IPS-20b (cell line): ENCODE data around the gene LRRC37A2.
"Not testable (repeated sequence)": the region's sequence is repeated elsewhere in the genome, so short reads cannot be mapped to it uniquely, and the experiment has no call there.

Experiments used
- H3K27ac ChIP-seq: one replicate; pipeline ENCODE4 v1.5.1; 2013; ENCODE audit warnings: low read length
- H3K27me3 ChIP-seq: 2 replicates; pipeline ENCODE4 v1.6.1; 2013; ENCODE audit warnings: mild to moderate bottlenecking, low read length, inconsistent platforms; ENCODE audit not compliant: insufficient read depth
- H3K36me3 ChIP-seq: 2 replicates; pipeline ENCODE4 v1.6.1; 2013; ENCODE audit warnings: low read depth, mild to moderate bottlenecking, inconsistent platforms, low read length, moderate library complexity; ENCODE audit not compliant: insufficient read depth
- H3K4me1 ChIP-seq: 2 replicates; pipeline ENCODE4 v1.6.1; 2013; ENCODE audit warnings: mild to moderate bottlenecking, control low read depth, inconsistent platforms, low read length, moderate library complexity; ENCODE audit not compliant: insufficient read depth
- H3K4me3 ChIP-seq: 2 replicates; pipeline ENCODE4 v1.5.1; 2013; ENCODE audit warnings: mild to moderate bottlenecking, low read length, inconsistent platforms
- H3K9ac ChIP-seq: 2 replicates; pipeline ENCODE4 v1.6.1; 2013; ENCODE audit warnings: low read depth, mild to moderate bottlenecking, inconsistent platforms, low read length, moderate library complexity
- H3K9me3 ChIP-seq: 2 replicates; pipeline ENCODE4 v1.6.1; 2013; ENCODE audit warnings: mild to moderate bottlenecking, low read depth, low read length, inconsistent platforms; ENCODE audit not compliant: insufficient read depth

LRRC37A2 gene

GRCh38 chr17:46566284-46566683, 54.0 kb downstream of the LRRC37A2 start:
- H3K36me3 ChIP-seq, H3K4me3 ChIP-seq, H3K9me3 ChIP-seq, H3K27me3 ChIP-seq, H3K4me1 ChIP-seq, H3K27ac ChIP-seq, H3K9ac ChIP-seq: not testable (repeated sequence)

GRCh38 chr17:46566980-46567379, 54.7 kb downstream of the LRRC37A2 start:
- not testable (repeated sequence) for H3K4me3 ChIP-seq, H3K27ac ChIP-seq, H3K9me3 ChIP-seq, H3K9ac ChIP-seq, H3K4me1 ChIP-seq, H3K27me3 ChIP-seq, H3K36me3 ChIP-seq

- not testable (repeated sequence) for H3K9me3 ChIP-seq, H3K9ac ChIP-seq, H3K27me3 ChIP-seq, H3K4me3 ChIP-seq, H3K36me3 ChIP-seq, H3K27ac ChIP-seq, H3K4me1 ChIP-seq
These were observed 59.5 kb downstream of the LRRC37A2 start for GRCh38 chr17:46571796-46572195.

- not testable (repeated sequence) for H3K36me3 ChIP-seq, H3K9ac ChIP-seq, H3K9me3 ChIP-seq, H3K27me3 ChIP-seq, H3K4me1 ChIP-seq, H3K4me3 ChIP-seq, H3K27ac ChIP-seq
These were observed 67.1 kb downstream of the LRRC37A2 start, which contains the start of gene ARL17A for GRCh38 chr17:46579083-46580075. Gene ARL17A, minus strand, starts transcription at chr17:46579691. Its CDS starts 3,369 bp downstream, at chr17:46576322.

GRCh38 chr17:46580082-46580481, 67.8 kb downstream of the LRRC37A2 start:
- not testable (repeated sequence) for H3K4me1 ChIP-seq, H3K36me3 ChIP-seq, H3K9me3 ChIP-seq, H3K27me3 ChIP-seq, H3K4me3 ChIP-seq, H3K9ac ChIP-seq, H3K27ac ChIP-seq

GRCh38 chr17:46585444-46585843, 73.2 kb downstream of the LRRC37A2 start:
- not testable (repeated sequence) for H3K9me3 ChIP-seq

GRCh38 chr17:46590157-46591146, 78.2 kb downstream of the LRRC37A2 start, which contains the start of gene NSF:
Gene NSF, plus strand, starts transcription at chr17:46590669. Its CDS starts 107 bp downstream, at chr17:46590776.
- not testable (repeated sequence) for H3K9me3 ChIP-seq, H3K36me3 ChIP-seq

More at GRCh38 chr17:46585444-46585843, 73.2 kb downstream of the LRRC37A2 start:
- not testable (repeated sequence) for H3K4me1 ChIP-seq, H3K4me3 ChIP-seq, H3K27me3 ChIP-seq, H3K27ac ChIP-seq, H3K36me3 ChIP-seq, H3K9ac ChIP-seq

GRCh38 chr17:46591332-46591731, 79.1 kb downstream of the LRRC37A2 start:
- H3K9me3 ChIP-seq, H3K27ac ChIP-seq, H3K4me3 ChIP-seq, H3K27me3 ChIP-seq, H3K4me1 ChIP-seq, H3K9ac ChIP-seq, H3K36me3 ChIP-seq: not testable (repeated sequence)

More at GRCh38 chr17:46590157-46591146, 78.2 kb downstream of the LRRC37A2 start, which contains the start of gene NSF:
- not testable (repeated sequence) for H3K27ac ChIP-seq, H3K9ac ChIP-seq, H3K27me3 ChIP-seq, H3K4me1 ChIP-seq, H3K4me3 ChIP-seq

GRCh38 chr17:46598344-46598931, 86.2 kb downstream of the LRRC37A2 start:
- not testable (repeated sequence) for H3K36me3 ChIP-seq, H3K9me3 ChIP-seq, H3K27me3 ChIP-seq, H3K4me3 ChIP-seq, H3K9ac ChIP-seq, H3K4me1 ChIP-seq, H3K27ac ChIP-seq

GRCh38 chr17:46600767-46601166, 88.5 kb downstream of the LRRC37A2 start:
- not testable (repeated sequence) for H3K27me3 ChIP-seq, H3K9ac ChIP-seq, H3K9me3 ChIP-seq, H3K36me3 ChIP-seq, H3K4me1 ChIP-seq, H3K27ac ChIP-seq, H3K4me3 ChIP-seq

GRCh38 chr17:46603125-46603524, 90.9 kb downstream of the LRRC37A2 start:
- not testable (repeated sequence) for H3K4me3 ChIP-seq, H3K36me3 ChIP-seq, H3K4me1 ChIP-seq, H3K27ac ChIP-seq, H3K9ac ChIP-seq, H3K9me3 ChIP-seq, H3K27me3 ChIP-seq
